Gastrocnemius medialis (tissue), 4 donors: ENCODE data around the gene FAM107B. TPM values are rescaled to one million over a fixed set of nuclear protein-coding genes. Genes with fewer than 3 reads are reported as not detected.

Experiments
- ATAC-seq, 2 donors: fragments of 150-250 bp; one replicate each; pipeline ENCODE4 v1.9.1; 2016
- DNase-seq, 2 donors: peaks; one replicate each; pipeline ENCODE4 v3.0.0-alpha.2; 2019
- H3K27ac ChIP-seq, 4 donors: fragments of 200-600 bp; sonication (generic); 1 replicate in 1 of 4; 2 replicates in 3 of 4; pipeline ENCODE4 v1.5.1; 2016 to 2018; ENCODE audit warnings: mild to moderate bottlenecking in 2 of 4, moderate library complexity in 1 of 4
- H3K27me3 ChIP-seq, 3 donors: fragments of 200-600 bp; sonication (generic) in 2 of 3; 1 replicate in 1 of 3; 2 replicates in 2 of 3; pipeline versions ENCODE4 v1.5.1 to v1.6.0; 2016 to 2019; ENCODE audit warnings: mild to moderate bottlenecking in 1 of 3, moderate library complexity in 1 of 3
- H3K36me3 ChIP-seq, 2 donors: fragments of 200-600 bp; sonication (generic) in 1 of 2; one replicate each; pipeline ENCODE4 v1.5.1; 2017 to 2018
- H3K4me1 ChIP-seq, 2 donors: fragments of 200-600 bp; sonication (generic) in 1 of 2; one replicate each; pipeline ENCODE4 v1.5.1; 2016 to 2017; ENCODE audit warnings: mild to moderate bottlenecking in 2 of 2
- H3K4me3 ChIP-seq, 4 donors: fragments of 200-600 bp; sonication (generic) in 3 of 4; 1 replicate in 1 of 4; 2 replicates in 3 of 4; pipeline ENCODE4 v1.5.1; 2016 to 2019; ENCODE audit warnings: mild to moderate bottlenecking in 2 of 4
- H3K9me3 ChIP-seq, 3 donors: fragments of 200-600 bp; sonication (generic) in 2 of 3; 1 replicate in 1 of 3; 2 replicates in 2 of 3; pipeline ENCODE4 v1.5.1; 2016 to 2019
- POLR2A ChIP-seq, 2 donors: fragments of 450-650 bp; IDR thresholded peaks; one replicate each; pipeline ENCODE4 v1.6.1; 2017; ENCODE audit warnings: antibody characterized with exemption in 2 of 2, mild to moderate bottlenecking in 2 of 2, moderate library complexity in 2 of 2
- in situ Hi-C, 4 donors: fragments of 200-750 bp; cut with MboI; loops; one replicate each; pipeline versions ENCODE4 v1.15.0 to v1.8.0; 2017; ENCODE audit warnings: low sequenced_read_pairs in 4 of 4
- intact Hi-C: fragments of 100-400 bp; cut with DNase I; formaldehyde crosslinking; loops from one replicate; pipeline ENCODE4 v1.15.1; 2023; ENCODE audit warnings: low total_unique reads
- total RNA-seq, 4 donors: library from RNA; depleted of rRNA; stranded (reverse); fragments of >200 nt; gene quantifications; one replicate each; pipeline versions ENCODE4 v1.1.0 to v1.2.3, GENCODE V29; 2016
- TF ChIP-seq, protein P1 (sequence below), 5 experiments: fragments of 450-650 bp in 3 of 5; fragments of 200-600 bp in 2 of 5; sonication (generic) in 2 of 5; IDR thresholded peaks in 4 of 5; conservative IDR thresholded peaks in 1 of 5; 1 replicate in 4 of 5; 2 replicates in 1 of 5; pipeline ENCODE4 v1.5.1; 2016 to 2019; ENCODE audit warnings: antibody characterized with exemption in 5 of 5, mild to moderate bottlenecking in 3 of 5, moderate library complexity in 3 of 5

Gene FAM107B
- total RNA-seq, 4 donors from 2014 or later = 1.5 to 3.7 (median 2.6) TPM

DNA sequence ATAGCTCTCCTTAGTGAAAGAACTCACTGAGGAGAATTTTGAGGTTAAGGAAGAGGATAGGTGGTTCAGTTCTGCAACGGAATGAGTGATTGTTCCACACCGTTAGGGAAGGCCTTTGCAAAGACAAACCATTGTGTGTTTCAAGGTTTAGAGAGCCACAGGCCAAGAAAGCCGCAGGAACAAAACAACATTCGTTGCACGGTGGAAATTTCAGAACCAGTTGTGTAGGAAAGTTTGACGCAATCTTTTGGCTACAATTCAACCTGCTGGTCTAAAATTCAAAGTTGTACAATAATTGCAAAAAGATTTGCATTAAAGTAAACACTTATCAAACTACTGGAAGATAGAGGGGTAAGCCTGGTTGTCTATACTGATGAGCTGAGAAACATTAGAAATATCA lies 91.4 kb downstream of the FAM107B start:
- no peak for ATAC-seq
- no peak for TF ChIP-seq POLR2A (IDR thresholded peaks at IDR 0.05)
- TF ChIP-seq, protein P1, sequence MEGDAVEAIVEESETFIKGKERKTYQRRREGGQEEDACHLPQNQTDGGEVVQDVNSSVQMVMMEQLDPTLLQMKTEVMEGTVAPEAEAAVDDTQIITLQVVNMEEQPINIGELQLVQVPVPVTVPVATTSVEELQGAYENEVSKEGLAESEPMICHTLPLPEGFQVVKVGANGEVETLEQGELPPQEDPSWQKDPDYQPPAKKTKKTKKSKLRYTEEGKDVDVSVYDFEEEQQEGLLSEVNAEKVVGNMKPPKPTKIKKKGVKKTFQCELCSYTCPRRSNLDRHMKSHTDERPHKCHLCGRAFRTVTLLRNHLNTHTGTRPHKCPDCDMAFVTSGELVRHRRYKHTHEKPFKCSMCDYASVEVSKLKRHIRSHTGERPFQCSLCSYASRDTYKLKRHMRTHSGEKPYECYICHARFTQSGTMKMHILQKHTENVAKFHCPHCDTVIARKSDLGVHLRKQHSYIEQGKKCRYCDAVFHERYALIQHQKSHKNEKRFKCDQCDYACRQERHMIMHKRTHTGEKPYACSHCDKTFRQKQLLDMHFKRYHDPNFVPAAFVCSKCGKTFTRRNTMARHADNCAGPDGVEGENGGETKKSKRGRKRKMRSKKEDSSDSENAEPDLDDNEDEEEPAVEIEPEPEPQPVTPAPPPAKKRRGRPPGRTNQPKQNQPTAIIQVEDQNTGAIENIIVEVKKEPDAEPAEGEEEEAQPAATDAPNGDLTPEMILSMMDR (IDR thresholded peaks at IDR 0.05 in 4 of 5, conservative IDR thresholded peaks at IDR 0.05 in 1 of 5) = no peak
- Histone ChIP-seq H3K9me3 (no peaks in the 10 kb centered on the region), H3K36me3 (no peaks in the 10 kb centered on the region), H3K4me1 (no peaks in the 10 kb centered on the region), H3K27ac (no peak overlapping the region), H3K27me3 (no peaks in the 10 kb centered on the region), H3K4me3 (no peak overlapping the region)
- intact Hi-C loops = no loop called here
- DNase-seq = no peak
- in situ Hi-C loops = no loop called here

DNA sequence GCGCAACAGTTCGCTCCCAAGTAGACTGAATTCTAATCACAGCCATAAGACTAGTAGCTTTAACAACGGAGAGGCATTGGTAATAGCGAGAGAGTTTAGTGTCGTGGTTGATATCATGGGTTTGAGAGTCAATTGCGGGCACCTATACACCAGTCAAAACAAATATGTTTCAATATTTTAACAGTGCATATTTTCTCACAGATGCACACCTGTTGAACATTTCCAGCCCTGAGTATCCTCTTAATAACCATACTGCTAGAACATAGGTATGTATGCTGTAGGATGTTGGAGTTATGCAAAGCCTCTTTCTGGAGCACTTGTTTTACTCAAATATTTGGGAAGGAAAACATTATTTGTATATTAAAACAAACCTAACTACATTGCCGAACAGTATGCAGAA lies 92.9 kb downstream of the FAM107B start:
- DNase-seq (no peak), ATAC-seq (no peak)
- TF ChIP-seq, protein P1 (IDR thresholded peaks at IDR 0.05 in 4 of 5, conservative IDR thresholded peaks at IDR 0.05 in 1 of 5) = no peak
- TF ChIP-seq POLR2A (IDR thresholded peaks at IDR 0.05) = no peak
- H3K36me3 ChIP-seq = no peaks in the 10 kb centered on the region
- intact Hi-C loops (no loop called here), in situ Hi-C loops (no loop called here)
- no peak overlapping the region for H3K27ac ChIP-seq
- H3K4me1 ChIP-seq = no peaks in the 10 kb centered on the region
- H3K9me3 ChIP-seq = no peaks in the 10 kb centered on the region
- no peak overlapping the region for H3K4me3 ChIP-seq
- no peaks in the 10 kb centered on the region for H3K27me3 ChIP-seq

- no peak for ATAC-seq
- Histone ChIP-seq H3K36me3 (no peaks in the 10 kb centered on the region), H3K4me1 (no peaks in the 10 kb centered on the region), H3K4me3 (no peak overlapping the region), H3K27me3 (no peaks in the 10 kb centered on the region), H3K9me3 (no peaks in the 10 kb centered on the region), H3K27ac (no peak overlapping the region)
- DNase-seq = no peak
- no peak for TF ChIP-seq POLR2A (IDR thresholded peaks at IDR 0.05)
- in situ Hi-C loops (no loop called here), intact Hi-C loops (no loop called here)
These were observed 93.4 kb downstream of the FAM107B start for GRCh38 chr10:14681305-14681704.

DNA sequence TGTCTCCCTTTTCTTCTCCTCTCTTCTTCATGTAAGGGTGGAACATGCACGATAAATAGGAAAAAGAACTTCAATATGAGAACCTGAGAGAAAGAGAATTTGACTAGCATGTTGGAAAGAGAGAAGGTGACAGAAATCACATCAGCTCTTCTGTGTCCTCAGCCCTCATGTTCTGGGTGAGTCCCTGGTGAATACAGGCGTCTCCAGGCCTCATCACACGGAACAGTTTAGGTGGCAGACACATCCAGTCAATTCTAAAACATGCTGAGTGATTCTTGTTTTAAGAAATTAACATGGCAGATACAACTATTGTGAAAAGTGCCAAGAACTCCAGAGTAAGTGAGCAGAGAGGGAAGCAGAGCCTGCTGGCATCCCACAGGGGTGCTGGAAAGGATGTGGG lies 96.1 kb downstream of the FAM107B start:
- intact Hi-C loops = no loop called here
- TF ChIP-seq, protein P1 (IDR thresholded peaks at IDR 0.05 in 4 of 5, conservative IDR thresholded peaks at IDR 0.05 in 1 of 5) = no peak
- no peak for TF ChIP-seq POLR2A (IDR thresholded peaks at IDR 0.05)
- DNase-seq (no peak), ATAC-seq (no peak)
- Histone ChIP-seq H3K27me3 (no peaks in the 10 kb centered on the region), H3K4me3 (no peak overlapping the region), H3K27ac (no peak overlapping the region), H3K36me3 (no peaks in the 10 kb centered on the region), H3K9me3 (no peaks in the 10 kb centered on the region), H3K4me1 (no peaks in the 10 kb centered on the region)
- in situ Hi-C loops = no loop called here

GRCh38 chr10:14676732-14677131 lies 98.0 kb downstream of the FAM107B start:
- ATAC-seq (no peak), DNase-seq (no peak)
- no peaks in the 10 kb centered on the region for H3K4me1 ChIP-seq
- no peak overlapping the region for H3K27ac ChIP-seq
- no peaks in the 10 kb centered on the region for H3K36me3 ChIP-seq
- no peak for TF ChIP-seq POLR2A (IDR thresholded peaks at IDR 0.05)
- TF ChIP-seq, protein P1 (IDR thresholded peaks at IDR 0.05 in 4 of 5, conservative IDR thresholded peaks at IDR 0.05 in 1 of 5) = no peak
- no peaks in the 10 kb centered on the region for H3K27me3 ChIP-seq
- in situ Hi-C loops (no loop called here), intact Hi-C loops (no loop called here)
- H3K4me3 ChIP-seq = no peak overlapping the region
- H3K9me3 ChIP-seq = no peaks in the 10 kb centered on the region
